ENCODE results near the gene OR5C1. TPM values are rescaled to one million over a fixed set of nuclear protein-coding genes. Genes with fewer than 3 reads are reported as not detected.

OR5C1 gene
- total and polyA plus RNA-seq, 4 donors, result not detected

DNA sequence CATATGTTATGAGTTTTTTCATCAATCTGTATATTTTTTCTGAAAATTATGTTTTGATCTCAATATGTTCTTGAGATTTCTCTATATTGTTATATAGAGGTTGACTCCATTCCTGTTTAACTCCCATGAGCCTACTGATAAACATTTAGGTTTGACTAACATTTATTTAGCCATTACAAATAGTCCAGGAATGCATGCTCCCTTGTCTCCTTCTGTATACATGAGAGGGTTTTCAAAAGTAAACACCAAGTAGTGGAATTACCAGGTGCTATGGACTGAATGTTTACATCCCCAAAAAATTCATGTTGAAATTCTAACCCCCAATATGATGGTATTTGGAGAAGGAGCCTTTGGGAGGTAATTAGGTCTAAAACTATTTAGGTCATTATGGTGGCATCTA, 3.5 kb upstream of the OR5C1 start:
- Histone ChIP-seq H3K9ac (ENCODE audit: low read depth in 1 of 2, low read length in 2 of 2) (no peak overlapping the region), H3K4me3 (ENCODE audit: low read depth in 1 of 3, low read length in 3 of 3) (no peak overlapping the region), H3K27ac (ENCODE audit: low read depth in 1 of 2, low read length in 2 of 2) (no peak overlapping the region), H3K9me3 (ENCODE audit: control insufficient read depth in 4 of 4, low read length in 3 of 4) (no peaks in the 10 kb centered on the region), H3K4me1 (ENCODE audit: control insufficient read depth in 4 of 4, insufficient read depth in 4 of 4, low read length in 3 of 4) (peaks cover 0 to 1% (median 0%) of the 10 kb centered on the region in 4 donors), H3K27me3 (ENCODE audit: control insufficient read depth in 4 of 4, insufficient read depth in 4 of 4, low read length in 3 of 4) (no peaks in the 10 kb centered on the region), H3K36me3 (ENCODE audit: control insufficient read depth in 4 of 4, insufficient read depth in 3 of 4, low read depth in 1 of 4, low read length in 3 of 4) (no peaks in the 10 kb centered on the region)
- TF ChIP-seq GABPA (IDR thresholded peaks at IDR 0.05 in 1 of 2, conservative IDR thresholded peaks at IDR 0.05 in 1 of 2) (no peak), HNF4A (conservative IDR thresholded peaks at IDR 0.05) (no peak), NR2F2 (IDR thresholded peaks at IDR 0.05) (no peak)
- DNase-seq (ENCODE audit: low spot score), result no peak

DNA sequence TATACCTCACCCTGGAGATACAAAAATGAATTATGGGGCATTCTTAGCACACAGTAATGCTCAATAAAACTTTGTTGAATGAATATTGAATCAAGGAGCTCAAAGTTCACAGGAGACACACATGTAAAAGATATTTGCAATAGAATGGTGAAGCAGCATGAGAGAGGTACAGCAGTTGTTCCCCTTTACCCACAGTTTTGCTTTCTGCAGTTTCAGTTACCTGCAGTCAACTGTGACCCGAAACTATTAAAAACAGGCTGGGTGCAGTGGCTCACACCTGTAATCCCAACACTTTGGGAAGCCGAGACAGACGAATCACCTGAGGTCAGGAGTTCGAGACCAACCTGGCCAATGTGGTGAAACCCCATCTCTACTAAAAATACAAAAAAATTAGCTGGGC, 2.4 kb upstream of the OR5C1 start:
- peaks cover 0 to 1% (median 0%) of the 10 kb centered on the region in 4 donors for H3K4me1 ChIP-seq (ENCODE audit: control insufficient read depth in 4 of 4, insufficient read depth in 4 of 4, low read length in 3 of 4)
- no peaks in the 10 kb centered on the region for H3K36me3 ChIP-seq (ENCODE audit: control insufficient read depth in 4 of 4, insufficient read depth in 3 of 4, low read depth in 1 of 4, low read length in 3 of 4)
- TF ChIP-seq REST (IDR thresholded peaks at IDR 0.05) (no peak), HNF4G (IDR thresholded peaks at IDR 0.05) (no peak), TAF1 (conservative IDR thresholded peaks at IDR 0.05) (no peak), FOXA2 (IDR thresholded peaks at IDR 0.05) (no peak), EGR1 (IDR thresholded peaks at IDR 0.05; ENCODE audit: low read depth in 2 of 2) (no peak), FOXA1 (IDR thresholded peaks at IDR 0.05) (no peak), GABPA (IDR thresholded peaks at IDR 0.05 in 1 of 2, conservative IDR thresholded peaks at IDR 0.05 in 1 of 2) (no peak), JUND (IDR thresholded peaks at IDR 0.05) (no peak), NR2F2 (IDR thresholded peaks at IDR 0.05) (no peak)
- TF ChIP-seq, protein P1, sequence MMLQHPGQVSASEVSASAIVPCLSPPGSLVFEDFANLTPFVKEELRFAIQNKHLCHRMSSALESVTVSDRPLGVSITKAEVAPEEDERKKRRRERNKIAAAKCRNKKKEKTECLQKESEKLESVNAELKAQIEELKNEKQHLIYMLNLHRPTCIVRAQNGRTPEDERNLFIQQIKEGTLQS (IDR thresholded peaks at IDR 0.05), result no peak
- TF ChIP-seq, protein P2, sequence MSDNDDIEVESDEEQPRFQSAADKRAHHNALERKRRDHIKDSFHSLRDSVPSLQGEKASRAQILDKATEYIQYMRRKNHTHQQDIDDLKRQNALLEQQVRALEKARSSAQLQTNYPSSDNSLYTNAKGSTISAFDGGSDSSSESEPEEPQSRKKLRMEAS (IDR thresholded peaks at IDR 0.05), result no peak
- TF ChIP-seq, protein P3, sequence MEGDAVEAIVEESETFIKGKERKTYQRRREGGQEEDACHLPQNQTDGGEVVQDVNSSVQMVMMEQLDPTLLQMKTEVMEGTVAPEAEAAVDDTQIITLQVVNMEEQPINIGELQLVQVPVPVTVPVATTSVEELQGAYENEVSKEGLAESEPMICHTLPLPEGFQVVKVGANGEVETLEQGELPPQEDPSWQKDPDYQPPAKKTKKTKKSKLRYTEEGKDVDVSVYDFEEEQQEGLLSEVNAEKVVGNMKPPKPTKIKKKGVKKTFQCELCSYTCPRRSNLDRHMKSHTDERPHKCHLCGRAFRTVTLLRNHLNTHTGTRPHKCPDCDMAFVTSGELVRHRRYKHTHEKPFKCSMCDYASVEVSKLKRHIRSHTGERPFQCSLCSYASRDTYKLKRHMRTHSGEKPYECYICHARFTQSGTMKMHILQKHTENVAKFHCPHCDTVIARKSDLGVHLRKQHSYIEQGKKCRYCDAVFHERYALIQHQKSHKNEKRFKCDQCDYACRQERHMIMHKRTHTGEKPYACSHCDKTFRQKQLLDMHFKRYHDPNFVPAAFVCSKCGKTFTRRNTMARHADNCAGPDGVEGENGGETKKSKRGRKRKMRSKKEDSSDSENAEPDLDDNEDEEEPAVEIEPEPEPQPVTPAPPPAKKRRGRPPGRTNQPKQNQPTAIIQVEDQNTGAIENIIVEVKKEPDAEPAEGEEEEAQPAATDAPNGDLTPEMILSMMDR (IDR thresholded peaks at IDR 0.05; ENCODE audit: low read depth, low read length, missing input control), result no peak
- TF ChIP-seq, protein P4, sequence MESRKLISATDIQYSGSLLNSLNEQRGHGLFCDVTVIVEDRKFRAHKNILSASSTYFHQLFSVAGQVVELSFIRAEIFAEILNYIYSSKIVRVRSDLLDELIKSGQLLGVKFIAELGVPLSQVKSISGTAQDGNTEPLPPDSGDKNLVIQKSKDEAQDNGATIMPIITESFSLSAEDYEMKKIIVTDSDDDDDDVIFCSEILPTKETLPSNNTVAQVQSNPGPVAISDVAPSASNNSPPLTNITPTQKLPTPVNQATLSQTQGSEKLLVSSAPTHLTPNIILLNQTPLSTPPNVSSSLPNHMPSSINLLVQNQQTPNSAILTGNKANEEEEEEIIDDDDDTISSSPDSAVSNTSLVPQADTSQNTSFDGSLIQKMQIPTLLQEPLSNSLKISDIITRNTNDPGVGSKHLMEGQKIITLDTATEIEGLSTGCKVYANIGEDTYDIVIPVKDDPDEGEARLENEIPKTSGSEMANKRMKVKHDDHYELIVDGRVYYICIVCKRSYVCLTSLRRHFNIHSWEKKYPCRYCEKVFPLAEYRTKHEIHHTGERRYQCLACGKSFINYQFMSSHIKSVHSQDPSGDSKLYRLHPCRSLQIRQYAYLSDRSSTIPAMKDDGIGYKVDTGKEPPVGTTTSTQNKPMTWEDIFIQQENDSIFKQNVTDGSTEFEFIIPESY (IDR thresholded peaks at IDR 0.05), result no peak
- H3K27me3 ChIP-seq (ENCODE audit: control insufficient read depth in 4 of 4, insufficient read depth in 4 of 4, low read length in 3 of 4), result no peaks in the 10 kb centered on the region
- no peaks in the 10 kb centered on the region for H3K9me3 ChIP-seq (ENCODE audit: control insufficient read depth in 4 of 4, low read length in 3 of 4)
- no peak for DNase-seq (ENCODE audit: low spot score)
- WGBS, result 90% methylated on average over 4 of the region's 4 CpGs
- H3K27ac ChIP-seq (ENCODE audit: low read depth in 1 of 2, low read length in 2 of 2), result no peak overlapping the region
- H3K9ac ChIP-seq (ENCODE audit: low read depth in 1 of 2, low read length in 2 of 2), result no peak overlapping the region
- H3K4me3 ChIP-seq (ENCODE audit: low read depth in 1 of 3, low read length in 3 of 3), result no peak overlapping the region

Data from liver (tissue), 9 donors.